Umbilical cord (tissue), 2 donors: ENCODE data around the gene ABTB2. TPM values are rescaled to one million over a fixed set of nuclear protein-coding genes. Genes with fewer than 3 reads are reported as not detected.
A peak's percentile ranks its signal among the peaks of the same experiment; 100 is the strongest.
"Not testable (repeated sequence)": the region's sequence is repeated elsewhere in the genome, so short reads cannot be mapped to it uniquely, and the experiment has no call there.

Experiments used
- DNase-seq: peaks from one replicate; pipeline ENCODE4 v3.0.0-alpha.2; 2015; ENCODE audit warnings: low spot score
- total RNA-seq: library from RNA; depleted of rRNA; stranded (reverse); fragments of >200 nt; gene quantifications from one replicate; pipeline ENCODE4 v1.2.3, GENCODE V29; 2014; ENCODE audit warnings: low replicate concordance; ENCODE audit not compliant: insufficient read depth

ABTB2 gene
- total RNA-seq, 1 donor from 2014 or later, result 3.9 TPM

- DNase-seq, result no peak
Measured at GRCh38 chr11:34263441-34264091, 94.2 kb downstream of the ABTB2 start.

- DNase-seq, result no peak
Measured at GRCh38 chr11:34262531-34263081, 95.2 kb downstream of the ABTB2 start.

- no peak for DNase-seq
Measured at GRCh38 chr11:34261820-34262219, 96.0 kb downstream of the ABTB2 start.

GRCh38 chr11:34261095-34261494, 96.7 kb downstream of the ABTB2 start:
- DNase-seq, result no peak

- no peak for DNase-seq
Measured at GRCh38 chr11:34260072-34260575, 97.7 kb downstream of the ABTB2 start.

- DNase-seq, result peak; percentile 84
Measured at GRCh38 chr11:34259087-34259486, 98.7 kb downstream of the ABTB2 start.

GRCh38 chr11:34256626-34257025, 101.2 kb downstream of the ABTB2 start:
- DNase-seq, result no peak

GRCh38 chr11:34256150-34256549, 101.7 kb downstream of the ABTB2 start:
- DNase-seq, result no peak

- no peak for DNase-seq
Measured at GRCh38 chr11:34255101-34255500, 102.7 kb downstream of the ABTB2 start.

GRCh38 chr11:34254011-34254410, 103.8 kb downstream of the ABTB2 start:
- DNase-seq, result no peak

- no peak for DNase-seq
Measured at GRCh38 chr11:34252651-34253050, 105.2 kb downstream of the ABTB2 start.

GRCh38 chr11:34252015-34252414, 105.8 kb downstream of the ABTB2 start:
- no peak for DNase-seq

GRCh38 chr11:34251589-34251980, 106.2 kb downstream of the ABTB2 start:
- no peak for DNase-seq

- peak; percentile 52 for DNase-seq
Measured at GRCh38 chr11:34250732-34251588, 106.8 kb downstream of the ABTB2 start.

- peak; percentile 49 for DNase-seq
Measured at GRCh38 chr11:34250211-34250610, 107.6 kb downstream of the ABTB2 start.

GRCh38 chr11:34249439-34249838, 108.4 kb downstream of the ABTB2 start:
- no peak for DNase-seq

GRCh38 chr11:34246511-34246910, 111.3 kb downstream of the ABTB2 start:
- not testable (repeated sequence) for DNase-seq

- DNase-seq, result no peak
Measured at GRCh38 chr11:34245041-34245440, 112.8 kb downstream of the ABTB2 start.

GRCh38 chr11:34243600-34244464, 114.0 kb downstream of the ABTB2 start:
- DNase-seq, result peak; percentile 93

GRCh38 chr11:34242037-34242625, 115.7 kb downstream of the ABTB2 start:
- DNase-seq, result peak; percentile 68

- no peak for DNase-seq
Measured at GRCh38 chr11:34240150-34240494, 117.7 kb downstream of the ABTB2 start.
